Epithelial cell of esophagus (primary cell): Measurements from ENCODE around the gene INO80.

ENCODE experiments used
- DNase-seq: peaks from one replicate; pipeline ENCODE4 v3.0.0; 2010; ENCODE audit warnings: low read depth
- H3K4me3 ChIP-seq: 2 replicates; pipeline ENCODE4 v1.5.1; 2011; ENCODE audit warnings: mild to moderate bottlenecking, low read length, control low read depth
- TF ChIP-seq, protein P1 (sequence below): IDR thresholded peaks from 2 replicates; pipeline ENCODE4 v1.5.1; 2011; ENCODE audit warnings: low read depth, mild to moderate bottlenecking, low read length, control low read depth, inconsistent platforms; ENCODE audit not compliant: insufficient read depth; ENCODE audit errors: missing control alignments

INO80 gene

GRCh38 chr15:41047474-41047873 lies 68.6 kb downstream of the INO80 start:
- H3K4me3 ChIP-seq = no peak overlapping the region
- DNase-seq = no peak
- TF ChIP-seq, protein P1, sequence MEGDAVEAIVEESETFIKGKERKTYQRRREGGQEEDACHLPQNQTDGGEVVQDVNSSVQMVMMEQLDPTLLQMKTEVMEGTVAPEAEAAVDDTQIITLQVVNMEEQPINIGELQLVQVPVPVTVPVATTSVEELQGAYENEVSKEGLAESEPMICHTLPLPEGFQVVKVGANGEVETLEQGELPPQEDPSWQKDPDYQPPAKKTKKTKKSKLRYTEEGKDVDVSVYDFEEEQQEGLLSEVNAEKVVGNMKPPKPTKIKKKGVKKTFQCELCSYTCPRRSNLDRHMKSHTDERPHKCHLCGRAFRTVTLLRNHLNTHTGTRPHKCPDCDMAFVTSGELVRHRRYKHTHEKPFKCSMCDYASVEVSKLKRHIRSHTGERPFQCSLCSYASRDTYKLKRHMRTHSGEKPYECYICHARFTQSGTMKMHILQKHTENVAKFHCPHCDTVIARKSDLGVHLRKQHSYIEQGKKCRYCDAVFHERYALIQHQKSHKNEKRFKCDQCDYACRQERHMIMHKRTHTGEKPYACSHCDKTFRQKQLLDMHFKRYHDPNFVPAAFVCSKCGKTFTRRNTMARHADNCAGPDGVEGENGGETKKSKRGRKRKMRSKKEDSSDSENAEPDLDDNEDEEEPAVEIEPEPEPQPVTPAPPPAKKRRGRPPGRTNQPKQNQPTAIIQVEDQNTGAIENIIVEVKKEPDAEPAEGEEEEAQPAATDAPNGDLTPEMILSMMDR = no peak

GRCh38 chr15:41043276-41043951 lies 72.7 kb downstream of the INO80 start:
- DNase-seq = no peak
- TF ChIP-seq, protein P1 = no peak
- no peak overlapping the region for H3K4me3 ChIP-seq

- TF ChIP-seq, protein P1 = no peak
- no peak for DNase-seq
- no peak overlapping the region for H3K4me3 ChIP-seq
Observed at GRCh38 chr15:41042851-41043250, 73.2 kb downstream of the INO80 start.

DNA sequence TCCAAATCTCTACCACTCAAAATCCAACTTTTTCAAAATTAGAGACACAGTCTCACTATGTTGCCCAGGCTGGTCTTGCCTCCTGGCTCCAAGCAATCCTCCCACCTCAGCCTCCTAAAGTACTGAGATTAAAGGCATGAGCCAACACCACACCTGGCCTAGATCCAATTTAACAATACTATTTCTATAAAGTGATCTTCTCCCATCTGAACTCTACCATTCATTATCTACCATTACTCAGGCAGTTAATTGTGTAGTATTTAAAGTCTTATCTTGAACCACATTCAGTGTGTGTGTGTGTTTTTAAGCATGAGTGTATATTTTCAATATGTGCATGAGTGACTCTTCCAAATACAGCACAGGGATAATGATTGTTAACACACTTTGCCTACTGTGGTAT lies 77.0 kb downstream of the INO80 start:
- DNase-seq = no peak
- no peak overlapping the region for H3K4me3 ChIP-seq
- TF ChIP-seq, protein P1 = no peak

DNA sequence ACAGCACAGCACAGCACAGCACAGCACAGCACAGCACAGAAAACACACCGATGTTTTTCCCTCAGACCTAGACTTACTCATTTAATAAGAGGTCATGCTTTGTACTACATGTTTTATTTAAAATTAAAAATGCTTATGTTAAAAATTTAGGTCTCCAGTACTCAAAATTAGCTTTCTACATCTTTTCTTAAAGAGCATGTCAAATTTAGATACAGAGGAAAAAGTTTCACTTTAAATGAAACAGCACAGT lies 84.1 kb downstream of the INO80 start:
- TF ChIP-seq, protein P1 = no peak
- no peak for DNase-seq

DNA sequence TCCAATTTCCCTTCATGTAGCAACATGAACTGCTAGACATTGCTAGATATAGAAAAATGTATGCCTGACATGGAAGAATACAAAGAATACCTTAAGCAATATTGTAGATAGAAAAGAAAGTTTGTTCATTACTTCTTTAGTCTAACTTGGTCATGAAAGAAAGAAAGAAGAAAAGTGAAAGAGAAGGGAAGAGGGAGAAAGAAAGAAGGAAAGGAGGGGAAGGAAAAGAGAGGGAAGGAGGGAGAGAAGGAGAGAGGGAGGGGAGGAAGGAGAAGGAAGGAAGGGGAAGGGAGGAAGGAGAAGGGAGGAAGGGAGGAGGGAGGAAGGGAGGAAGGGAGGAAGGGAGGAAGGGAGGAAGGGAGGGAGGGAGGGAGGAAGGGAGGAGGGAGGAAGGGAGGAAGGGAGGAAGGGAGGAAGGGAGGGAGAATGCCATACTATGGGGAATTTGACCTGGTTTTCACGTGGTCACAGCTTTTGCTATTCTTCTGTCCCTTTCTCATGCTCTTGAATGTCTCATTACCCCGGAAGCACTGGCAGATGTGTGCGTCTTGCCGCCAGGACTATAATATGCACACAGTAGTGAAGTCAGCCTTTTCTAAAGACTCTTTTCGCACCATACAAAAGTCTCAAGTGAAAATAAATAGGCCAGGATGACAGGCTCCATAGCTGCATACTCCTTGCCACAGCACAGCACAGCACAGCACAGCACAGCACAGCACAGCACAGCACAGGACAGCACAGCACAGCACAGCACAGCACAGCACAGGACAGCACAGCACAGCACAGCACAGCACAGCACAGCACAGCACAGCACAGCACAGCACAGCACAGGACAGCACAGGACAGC lies 84.6 kb downstream of the INO80 start:
- TF ChIP-seq, protein P1 = no peak
- H3K4me3 ChIP-seq = no peak overlapping the region
- no peak for DNase-seq

More for the DNA sequence above, 84.1 kb downstream of the INO80 start:
- H3K4me3 ChIP-seq = no peak overlapping the region
